GM18951 (cell line): ENCODE measurements around the gene ALDH2.

Source experiments
- POLR2A ChIP-seq: IDR thresholded peaks from 4 replicates; pipeline ENCODE4 v1.6.1; 2011; ENCODE audit warnings: mild to moderate bottlenecking; ENCODE audit not compliant: insufficient read length, insufficient read depth; ENCODE audit errors: extremely low read depth
- in situ Hi-C: fragments of 300-500 bp; cut with MboI; formaldehyde crosslinking; loops from one replicate; pipeline ENCODE4 v1.12.0; 2022; ENCODE audit warnings: low sequenced_read_pairs, mixed read lengths, inconsistent platforms; ENCODE audit not compliant: unreplicated experiment

The ALDH2 gene

GRCh38 chr12:111783046-111783445, 16.3 kb downstream of the ALDH2 start:
- in situ Hi-C loops, result no loop called here
- TF ChIP-seq POLR2A, result no peak

GRCh38 chr12:111784953-111785352, 18.2 kb downstream of the ALDH2 start:
- no peak for TF ChIP-seq POLR2A
- in situ Hi-C loops, result no loop called here

GRCh38 chr12:111785651-111786050, 18.9 kb downstream of the ALDH2 start:
- no peak for TF ChIP-seq POLR2A
- in situ Hi-C loops, result no loop called here

- TF ChIP-seq POLR2A, result no peak
- in situ Hi-C loops, result no loop called here
Measured at GRCh38 chr12:111788178-111788654, 21.5 kb downstream of the ALDH2 start.

GRCh38 chr12:111789779-111790178, 23.0 kb downstream of the ALDH2 start:
- in situ Hi-C loops, result no loop called here
- no peak for TF ChIP-seq POLR2A

GRCh38 chr12:111791507-111791906, 24.8 kb downstream of the ALDH2 start:
- no peak for TF ChIP-seq POLR2A
- in situ Hi-C loops, result no loop called here

- TF ChIP-seq POLR2A, result no peak
- in situ Hi-C loops, result no loop called here
Measured at GRCh38 chr12:111792155-111792855, 25.6 kb downstream of the ALDH2 start.

GRCh38 chr12:111792856-111793235, 26.1 kb downstream of the ALDH2 start:
- TF ChIP-seq POLR2A, result no peak
- in situ Hi-C loops, result no loop called here

- in situ Hi-C loops, result no loop called here
- no peak for TF ChIP-seq POLR2A
Measured at GRCh38 chr12:111798182-111798581, 31.4 kb downstream of the ALDH2 start.

- in situ Hi-C loops, result no loop called here
- TF ChIP-seq POLR2A, result no peak
Measured at GRCh38 chr12:111799758-111800157, 33.0 kb downstream of the ALDH2 start.

GRCh38 chr12:111803038-111803626, 36.4 kb downstream of the ALDH2 start:
- no peak for TF ChIP-seq POLR2A
- in situ Hi-C loops, result no loop called here

GRCh38 chr12:111803851-111804250, 37.1 kb downstream of the ALDH2 start:
- in situ Hi-C loops, result no loop called here
- TF ChIP-seq POLR2A, result no peak

- in situ Hi-C loops, result no loop called here
Measured at GRCh38 chr12:111806304-111806703, 39.6 kb downstream of the ALDH2 start.

GRCh38 chr12:111807232-111807631, 40.5 kb downstream of the ALDH2 start:
- TF ChIP-seq POLR2A, result no peak
- in situ Hi-C loops, result no loop called here

More at GRCh38 chr12:111806304-111806703, 39.6 kb downstream of the ALDH2 start:
- no peak for TF ChIP-seq POLR2A
